GM23338 (cell line): ENCODE data around the gene COL8A2. TPM values are rescaled to one million over a fixed set of nuclear protein-coding genes. Genes with fewer than 3 reads are reported as not detected.
A peak's percentile ranks its signal among the peaks of the same experiment; 100 is the strongest.

ENCODE experiments used
- ATAC-seq: fragments of 200-7000 bp; cut with Tn5 transposase; 3 replicates; pipeline ENCODE4 v1.9.1; 2020
- DNase-seq: peaks from one replicate; pipeline ENCODE4 v3.0.0-alpha.2; 2015; ENCODE audit warnings: low spot score
- H2AFZ ChIP-seq: fragments of 200-600 bp; sonication (generic); 2 replicates; pipeline ENCODE4 v1.8.0; 2016; ENCODE audit warnings: antibody characterized with exemption, mild to moderate bottlenecking, moderate library complexity
- H3F3A ChIP-seq: fragments of 200-600 bp; sonication (generic); replicated peaks from 2 replicates; pipeline ENCODE4 v1.8.0; 2017; ENCODE audit warnings: antibody characterized with exemption, mixed run types, low read depth
- H3K27ac ChIP-seq: fragments of 200-600 bp; sonication (generic); 2 replicates; pipeline ENCODE4 v1.6.1; 2016; ENCODE audit warnings: low read depth
- H3K27me3 ChIP-seq: fragments of 200-600 bp; sonication (generic); 2 replicates; pipeline ENCODE4 v1.8.0; 2016; ENCODE audit warnings: mild to moderate bottlenecking, mixed run types, moderate library complexity; ENCODE audit not compliant: insufficient read depth
- H3K36me3 ChIP-seq: fragments of 200-600 bp; sonication (generic); 2 replicates; pipeline ENCODE4 v1.8.0; 2016; ENCODE audit warnings: mild to moderate bottlenecking; ENCODE audit not compliant: insufficient read depth
- H3K4me1 ChIP-seq: fragments of 200-600 bp; sonication (generic); 2 replicates; pipeline ENCODE4 v1.8.0; 2016; ENCODE audit warnings: mild to moderate bottlenecking, moderate library complexity; ENCODE audit not compliant: insufficient read depth
- H3K4me2 ChIP-seq: fragments of 200-600 bp; sonication (generic); 2 replicates; pipeline ENCODE4 v1.7.1; 2017; ENCODE audit warnings: mixed run types
- H3K4me3 ChIP-seq: fragments of 200-600 bp; sonication (generic); 2 replicates; pipeline ENCODE4 v1.6.1; 2016; ENCODE audit warnings: mixed run types
- H3K79me2 ChIP-seq: fragments of 200-600 bp; sonication (generic); replicated peaks from 2 replicates; pipeline ENCODE4 v1.8.0; 2017; ENCODE audit warnings: mild to moderate bottlenecking; ENCODE audit not compliant: insufficient read depth
- H3K9me2 ChIP-seq: fragments of 200-600 bp; sonication (generic); 2 replicates; pipeline ENCODE4 v1.8.0; 2017; ENCODE audit not compliant: insufficient read depth
- H4K20me1 ChIP-seq: fragments of 200-600 bp; sonication (generic); replicated peaks from 2 replicates; pipeline ENCODE4 v1.8.0; 2017; ENCODE audit warnings: mild to moderate bottlenecking; ENCODE audit not compliant: insufficient read depth
- H3K27ac Mint-ChIP-seq: 2 replicates; pipeline ENCODE4 v1.8.0; 2020; ENCODE audit warnings: inconsistent platforms, mild to moderate bottlenecking, moderate library complexity, mixed read lengths
- H3K27me3 Mint-ChIP-seq: 3 replicates; pipeline ENCODE4 v1.8.0; 2022; ENCODE audit warnings: low read depth, mild to moderate bottlenecking, moderate library complexity, mixed read lengths, inconsistent platforms; ENCODE audit not compliant: insufficient read depth, poor library complexity
- H3K36me3 Mint-ChIP-seq: 3 replicates; pipeline ENCODE4 v1.8.0; 2021; ENCODE audit warnings: low read depth, mild to moderate bottlenecking, inconsistent platforms, moderate library complexity, mixed read lengths
- H3K4me1 Mint-ChIP-seq: 3 replicates; pipeline ENCODE4 v1.8.0; 2020; ENCODE audit warnings: mild to moderate bottlenecking, inconsistent platforms, mixed read lengths
- H3K4me3 Mint-ChIP-seq: 3 replicates; pipeline ENCODE4 v1.8.0; 2021; ENCODE audit warnings: moderate library complexity, mild to moderate bottlenecking, inconsistent platforms, mixed read lengths
- H3K9me3 Mint-ChIP-seq: 3 replicates; pipeline ENCODE4 v1.8.0; 2020; ENCODE audit warnings: moderate library complexity, mild to moderate bottlenecking, inconsistent platforms, mixed read lengths
- CREB1 ChIP-seq: fragments of 250-450 bp; sonication (Bioruptor Pico); IDR thresholded peaks from 2 replicates; pipeline ENCODE4 v1.5.0; 2020; ENCODE audit warnings: low read depth, mild to moderate bottlenecking, moderate library complexity
- EZH2 ChIP-seq: fragments of 200-600 bp; sonication (generic); IDR thresholded peaks from one replicate; pipeline ENCODE4 v1.8.0; 2017; ENCODE audit warnings: antibody characterized with exemption, mild to moderate bottlenecking, low read depth; ENCODE audit not compliant: unreplicated experiment
- EZH2phosphoT487 ChIP-seq: fragments of 200-600 bp; sonication (generic); IDR thresholded peaks from one replicate; pipeline ENCODE4 v1.8.1; 2018; ENCODE audit warnings: antibody characterized with exemption; ENCODE audit not compliant: unreplicated experiment
- JUNB ChIP-seq: IDR thresholded peaks from one replicate; pipeline ENCODE4 v1.6.1; 2016; ENCODE audit warnings: antibody characterized with exemption; ENCODE audit not compliant: unreplicated experiment
- NANOG ChIP-seq: IDR thresholded peaks from 2 replicates; pipeline ENCODE4 v1.6.1; 2016; ENCODE audit warnings: antibody characterized with exemption, borderline replicate concordance
- STAT1 ChIP-seq: IDR thresholded peaks from one replicate; pipeline ENCODE4 v1.6.1; 2016; ENCODE audit warnings: antibody characterized with exemption; ENCODE audit not compliant: unreplicated experiment
- ZNF462 ChIP-seq: fragments of 250-450 bp; sonication (Bioruptor Pico); IDR thresholded peaks from 2 replicates; pipeline ENCODE4 v1.5.0; 2020; ENCODE audit warnings: mild to moderate bottlenecking, moderate library complexity
- polyA plus RNA-seq: library from polyadenylated mRNA; unstranded; fragments of >200 nt; fragmentation: Nextera tagmentation; extraction: Ambion mirVana; gene quantifications from 2 replicates; pipeline ENCODE4 v1.2.1, GENCODE V29; 2016
- total RNA-seq: library from RNA; depleted of rRNA; stranded (reverse); fragments of >200 nt; shearing (Covaris generic); gene quantifications from 2 replicates; pipeline ENCODE4 v1.2.3, GENCODE V29; 2014
- TF ChIP-seq, protein P1 (sequence below): IDR thresholded peaks from one replicate; pipeline ENCODE4 v1.6.1; 2018; ENCODE audit warnings: antibody characterized with exemption; ENCODE audit not compliant: unreplicated experiment
- TF ChIP-seq, protein P2 (sequence below), 2 experiments: fragments of 200-600 bp in 1 of 2; sonication (generic) in 1 of 2; conservative IDR thresholded peaks; 2 replicates each; pipeline versions ENCODE4 v1.5.1 to v1.6.1; 2016 to 2017; ENCODE audit warnings: antibody characterized with exemption in 2 of 2, low read depth in 2 of 2, mild to moderate bottlenecking in 2 of 2, moderate library complexity in 1 of 2

COL8A2 gene
- total and polyA plus RNA-seq, 2 experiments from 2014 or later = 0.95 to 4.9 TPM

- Histone ChIP-seq H3K36me3 (no peaks in the 10 kb centered on the region), H3K4me1 (peaks cover 23% of the 10 kb centered on the region), H4K20me1 (peaks cover 8% of the 10 kb centered on the region), H3K79me2 (peaks cover 35% of the 10 kb centered on the region), H3K4me3 (peak overlapping the region; percentile 61), H3K27me3 (peaks cover 2% of the 10 kb centered on the region; the same call in 1 of the 2 replicates), H2AFZ (0 out of 2 replicates have a peak overlapping the region, but pooled peaks have one; percentile 77), H3K4me2 (peak overlapping the region; percentile 72), H3K9me2 (no peaks in the 10 kb centered on the region), H3K27ac (peak overlapping the region; percentile 98; the same call in 1 of the 2 replicates), H3F3A (peaks cover 7% of the 10 kb centered on the region; the same call in 1 of the 2 replicates)
- Mint-ChIP-seq H3K4me3 (peak overlapping the region; percentile 81; the same call in 2 of the 3 replicates), H3K9me3 (no peaks in the 10 kb centered on the region), H3K4me1 (peaks cover 41% of the 10 kb centered on the region), H3K27ac (no peak overlapping the region), H3K36me3 (peaks cover 8% of the 10 kb centered on the region), H3K27me3 (peaks cover 19% of the 10 kb centered on the region)
- DNase-seq (no peak), ATAC-seq (no peak)
- no peak for TF ChIP-seq EZH2phosphoT487
- TF ChIP-seq EZH2 = no peak
- TF ChIP-seq JUNB = no peak
- TF ChIP-seq CREB1 (CRISPR knock-in tag) = no peak
- TF ChIP-seq, protein P1, sequence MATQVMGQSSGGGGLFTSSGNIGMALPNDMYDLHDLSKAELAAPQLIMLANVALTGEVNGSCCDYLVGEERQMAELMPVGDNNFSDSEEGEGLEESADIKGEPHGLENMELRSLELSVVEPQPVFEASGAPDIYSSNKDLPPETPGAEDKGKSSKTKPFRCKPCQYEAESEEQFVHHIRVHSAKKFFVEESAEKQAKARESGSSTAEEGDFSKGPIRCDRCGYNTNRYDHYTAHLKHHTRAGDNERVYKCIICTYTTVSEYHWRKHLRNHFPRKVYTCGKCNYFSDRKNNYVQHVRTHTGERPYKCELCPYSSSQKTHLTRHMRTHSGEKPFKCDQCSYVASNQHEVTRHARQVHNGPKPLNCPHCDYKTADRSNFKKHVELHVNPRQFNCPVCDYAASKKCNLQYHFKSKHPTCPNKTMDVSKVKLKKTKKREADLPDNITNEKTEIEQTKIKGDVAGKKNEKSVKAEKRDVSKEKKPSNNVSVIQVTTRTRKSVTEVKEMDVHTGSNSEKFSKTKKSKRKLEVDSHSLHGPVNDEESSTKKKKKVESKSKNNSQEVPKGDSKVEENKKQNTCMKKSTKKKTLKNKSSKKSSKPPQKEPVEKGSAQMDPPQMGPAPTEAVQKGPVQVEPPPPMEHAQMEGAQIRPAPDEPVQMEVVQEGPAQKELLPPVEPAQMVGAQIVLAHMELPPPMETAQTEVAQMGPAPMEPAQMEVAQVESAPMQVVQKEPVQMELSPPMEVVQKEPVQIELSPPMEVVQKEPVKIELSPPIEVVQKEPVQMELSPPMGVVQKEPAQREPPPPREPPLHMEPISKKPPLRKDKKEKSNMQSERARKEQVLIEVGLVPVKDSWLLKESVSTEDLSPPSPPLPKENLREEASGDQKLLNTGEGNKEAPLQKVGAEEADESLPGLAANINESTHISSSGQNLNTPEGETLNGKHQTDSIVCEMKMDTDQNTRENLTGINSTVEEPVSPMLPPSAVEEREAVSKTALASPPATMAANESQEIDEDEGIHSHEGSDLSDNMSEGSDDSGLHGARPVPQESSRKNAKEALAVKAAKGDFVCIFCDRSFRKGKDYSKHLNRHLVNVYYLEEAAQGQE = no peak
- TF ChIP-seq STAT1 = no peak
- no peak for TF ChIP-seq NANOG
- no peak for TF ChIP-seq ZNF462 (CRISPR knock-in tag)
- TF ChIP-seq, protein P2, sequence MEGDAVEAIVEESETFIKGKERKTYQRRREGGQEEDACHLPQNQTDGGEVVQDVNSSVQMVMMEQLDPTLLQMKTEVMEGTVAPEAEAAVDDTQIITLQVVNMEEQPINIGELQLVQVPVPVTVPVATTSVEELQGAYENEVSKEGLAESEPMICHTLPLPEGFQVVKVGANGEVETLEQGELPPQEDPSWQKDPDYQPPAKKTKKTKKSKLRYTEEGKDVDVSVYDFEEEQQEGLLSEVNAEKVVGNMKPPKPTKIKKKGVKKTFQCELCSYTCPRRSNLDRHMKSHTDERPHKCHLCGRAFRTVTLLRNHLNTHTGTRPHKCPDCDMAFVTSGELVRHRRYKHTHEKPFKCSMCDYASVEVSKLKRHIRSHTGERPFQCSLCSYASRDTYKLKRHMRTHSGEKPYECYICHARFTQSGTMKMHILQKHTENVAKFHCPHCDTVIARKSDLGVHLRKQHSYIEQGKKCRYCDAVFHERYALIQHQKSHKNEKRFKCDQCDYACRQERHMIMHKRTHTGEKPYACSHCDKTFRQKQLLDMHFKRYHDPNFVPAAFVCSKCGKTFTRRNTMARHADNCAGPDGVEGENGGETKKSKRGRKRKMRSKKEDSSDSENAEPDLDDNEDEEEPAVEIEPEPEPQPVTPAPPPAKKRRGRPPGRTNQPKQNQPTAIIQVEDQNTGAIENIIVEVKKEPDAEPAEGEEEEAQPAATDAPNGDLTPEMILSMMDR (conservative IDR thresholded peaks at IDR 0.05; ENCODE audit: low read depth in 2 of 2) = no peak
Observed at GRCh38 chr1:36160388-36160948, 35.4 kb upstream of the COL8A2 start.
